ENCODE measurements around the gene PLEKHM1. TPM values are rescaled to one million over a fixed set of nuclear protein-coding genes. Genes with fewer than 3 reads are reported as not detected.
A peak's percentile ranks its signal among the peaks of the same experiment; 100 is the strongest.

Gene PLEKHM1
- total RNA-seq, 1 donor from 2014 or later, result 62.4 TPM

- no peak overlapping the region for H3K27ac Mint-ChIP-seq
- no peaks in the 10 kb centered on the region for H3K9me3 Mint-ChIP-seq
- H3K36me3 Mint-ChIP-seq (ENCODE audit: low read depth), result no peaks in the 10 kb centered on the region
- no peak for TF ChIP-seq CTCF (IDR thresholded peaks at IDR 0.05)
- ATAC-seq (ENCODE audit: low read depth), result no peak
- no peaks in the 10 kb centered on the region for H3K27me3 Mint-ChIP-seq
- H3K4me3 Mint-ChIP-seq, result no peak overlapping the region
- DNase-seq, result no peak
- intact Hi-C loops (cut with micrococcal nuclease), result no loop called here
- H3K4me1 Mint-ChIP-seq, result peaks cover 48% of the 10 kb centered on the region
- CTCF ChIA-PET, result interaction anchor here (1.1 kb wide), 1 partner anchor 20 kb away, joined by 3 read pairs; no protein-coding TSS in a partner anchor
- POLR2A ChIA-PET, result interaction anchor here (0.6 to 0.7 kb wide), 4 partner anchors 13 to 190 kb away, joined by 3 to 10 read pairs (median 5); no protein-coding TSS in a partner anchor
These were observed 75.3 kb downstream of the PLEKHM1 start for GRCh38 chr17:45414990-45415881.

- DNase-seq, result no peak
These were observed 77.0 kb downstream of the PLEKHM1 start for GRCh38 chr17:45413498-45413923.

GRCh38 chr17:45411348-45412105 is 79.0 kb downstream of the PLEKHM1 start:
- no peaks in the 10 kb centered on the region for H3K27me3 Mint-ChIP-seq
- ATAC-seq (ENCODE audit: low read depth) (no peak), DNase-seq (no peak)
- POLR2A ChIA-PET, result interaction anchor here (1.2 to 3.0 kb wide), 4 partner anchors 17 to 185 kb away, joined by 4 to 12 read pairs (median 8); partner anchors contain the start of gene MAP3K14
- TF ChIP-seq CTCF (IDR thresholded peaks at IDR 0.05), result no peak
- H3K4me3 Mint-ChIP-seq, result peak overlapping the region; percentile 99
- H3K27ac Mint-ChIP-seq, result peak overlapping the region; percentile 99
- intact Hi-C loops (cut with micrococcal nuclease), result no loop called here
- CTCF ChIA-PET, result interaction anchor here (1.3 kb wide), 1 partner anchor 14 kb away, joined by 4 read pairs; no protein-coding TSS in a partner anchor
- peaks cover 81% of the 10 kb centered on the region for H3K4me1 Mint-ChIP-seq
- H3K36me3 Mint-ChIP-seq (ENCODE audit: low read depth), result peaks cover 4% of the 10 kb centered on the region
- no peaks in the 10 kb centered on the region for H3K9me3 Mint-ChIP-seq

More at GRCh38 chr17:45413498-45413923, 77.0 kb downstream of the PLEKHM1 start:
- no peak for TF ChIP-seq CTCF (IDR thresholded peaks at IDR 0.05)
- POLR2A ChIA-PET, result interaction anchor here (0.7 to 1.7 kb wide), 4 partner anchors 12 to 124 kb away, joined by 4 to 8 read pairs (median 5); no protein-coding TSS in a partner anchor
- H3K4me1 Mint-ChIP-seq, result peaks cover 61% of the 10 kb centered on the region
- ATAC-seq (ENCODE audit: low read depth), result peak; percentile 76
- CTCF ChIA-PET, result no interaction called here
- H3K36me3 Mint-ChIP-seq (ENCODE audit: low read depth), result peaks cover 2% of the 10 kb centered on the region
- no peaks in the 10 kb centered on the region for H3K27me3 Mint-ChIP-seq
- no peaks in the 10 kb centered on the region for H3K9me3 Mint-ChIP-seq
- intact Hi-C loops (cut with micrococcal nuclease), result no loop called here
- H3K4me3 Mint-ChIP-seq, result peak overlapping the region; percentile 35
- H3K27ac Mint-ChIP-seq, result peak overlapping the region; percentile 53

- Mint-ChIP-seq H3K4me1 (peaks cover 86% of the 10 kb centered on the region), H3K27me3 (no peaks in the 10 kb centered on the region), H3K9me3 (no peaks in the 10 kb centered on the region), H3K4me3 (peak overlapping the region; percentile 99), H3K27ac (peak overlapping the region; percentile 99), H3K36me3 (ENCODE audit: low read depth) (peaks cover 8% of the 10 kb centered on the region)
- no peak for TF ChIP-seq CTCF (IDR thresholded peaks at IDR 0.05)
- intact Hi-C loops (cut with micrococcal nuclease), result loop anchor here (1.0 kb wide), 1 partner anchor 18 kb away; no protein-coding TSS in a partner anchor
- DNase-seq, result peak; percentile 62
- POLR2A ChIA-PET, result interaction anchor here (0.5 to 3.0 kb wide), 15 partner anchors 9 to 1047 kb away, joined by 3 to 12 read pairs (median 4); partner anchors contain the start of genes FAM171A2, HEXIM1 and MAP3K14
- CTCF ChIA-PET, result interaction anchor here (1.7 to 2.1 kb wide), 2 partner anchors 11 to 15 kb away, joined by 4 to 6 read pairs; no protein-coding TSS in a partner anchor
- peak; percentile 63 for ATAC-seq (ENCODE audit: low read depth)
These were observed 80.1 kb downstream of the PLEKHM1 start for GRCh38 chr17:45410144-45411091.
